ENCODE data around the gene GRM8. TPM values are rescaled to one million over a fixed set of nuclear protein-coding genes. Genes with fewer than 3 reads are reported as not detected.

GRM8 gene
- total RNA-seq, 2 experiments from 2014 or later = not detected

GRCh38 chr7:126818393-126819196 is 434.1 kb downstream of the GRM8 start:
- DNase-seq = no peak
- no peaks in the 10 kb centered on the region for H3K36me3 Mint-ChIP-seq (ENCODE audit: low read depth)
- no peaks in the 10 kb centered on the region for H3K9me3 Mint-ChIP-seq
- H3K4me1 Mint-ChIP-seq (ENCODE audit: low read depth) = no peaks in the 10 kb centered on the region
- no peak overlapping the region for H3K4me3 Mint-ChIP-seq
- CTCF ChIA-PET = no interaction called here
- H3K27me3 Mint-ChIP-seq (ENCODE audit: low read depth) = peaks cover 6% of the 10 kb centered on the region
- H3K27ac Mint-ChIP-seq = no peak overlapping the region
- intact Hi-C loops (cut with micrococcal nuclease) = no loop called here

DNA sequence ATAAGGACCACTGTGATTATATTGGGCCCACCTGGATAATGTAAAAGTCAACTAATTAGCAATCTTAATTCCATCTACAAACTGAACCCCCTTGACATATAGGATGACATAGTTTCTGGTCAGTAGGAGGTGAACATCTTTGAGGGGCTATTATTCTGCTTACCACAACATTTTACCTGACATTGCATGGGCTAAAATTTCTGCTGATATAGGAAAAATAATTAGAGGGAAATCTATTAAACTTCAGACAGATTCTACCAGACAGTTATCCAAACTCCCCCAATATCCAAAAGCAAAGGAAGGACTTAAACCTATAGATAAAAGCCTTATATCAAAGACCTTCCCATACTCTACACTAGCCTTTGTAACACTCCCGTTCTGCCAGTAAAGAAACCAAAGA is 443.6 kb downstream of the GRM8 start:
- H3K4me3 Mint-ChIP-seq = no peak overlapping the region
- no peaks in the 10 kb centered on the region for H3K4me1 Mint-ChIP-seq (ENCODE audit: low read depth)
- no peaks in the 10 kb centered on the region for H3K36me3 Mint-ChIP-seq (ENCODE audit: low read depth)
- intact Hi-C loops (cut with micrococcal nuclease) = loop anchor here (10.0 kb wide), 2 partner anchors 256 to 1396 kb away; no protein-coding TSS in a partner anchor
- H3K27ac Mint-ChIP-seq = no peak overlapping the region
- no peak for DNase-seq
- CTCF ChIA-PET = no interaction called here
- H3K27me3 Mint-ChIP-seq (ENCODE audit: low read depth) = peaks cover 3% of the 10 kb centered on the region
- peaks cover 8% of the 10 kb centered on the region for H3K9me3 Mint-ChIP-seq

GRCh38 chr7:126806614-126807013 is 446.1 kb downstream of the GRM8 start:
- intact Hi-C loops (cut with micrococcal nuclease) = loop anchor here (10.0 kb wide), 2 partner anchors 258 to 1398 kb away; no protein-coding TSS in a partner anchor

DNA sequence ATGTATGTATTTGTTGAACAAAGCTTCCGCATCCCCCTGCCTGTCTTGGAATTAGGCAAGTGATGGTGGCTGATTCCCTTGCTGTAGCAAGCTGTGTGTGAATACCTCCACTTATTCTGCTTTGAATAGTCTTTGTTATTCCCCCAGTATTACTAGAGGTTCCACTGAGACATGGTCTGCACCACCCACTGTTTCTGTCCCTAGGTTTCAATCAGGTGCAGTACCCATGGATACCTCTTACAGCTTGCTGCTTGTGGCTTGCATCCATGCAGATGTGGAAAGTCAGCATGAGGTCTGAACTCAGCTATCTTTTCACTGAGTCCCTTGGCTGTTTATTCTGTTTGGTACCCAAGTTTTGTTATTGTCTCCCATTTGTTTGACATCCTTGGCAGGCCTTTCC is 447.4 kb downstream of the GRM8 start:
- Mint-ChIP-seq H3K4me1 (ENCODE audit: low read depth) (no peaks in the 10 kb centered on the region), H3K36me3 (ENCODE audit: low read depth) (no peaks in the 10 kb centered on the region), H3K9me3 (peaks cover 1% of the 10 kb centered on the region), H3K27me3 (ENCODE audit: low read depth) (peaks cover 3% of the 10 kb centered on the region), H3K27ac (no peak overlapping the region), H3K4me3 (no peak overlapping the region)
- CTCF ChIA-PET = interaction anchor here (0.6 to 0.9 kb wide), 2 partner anchors 16 to 444 kb away, joined by 3 read pairs; no protein-coding TSS in a partner anchor
- intact Hi-C loops (cut with micrococcal nuclease) = loop anchor here (10.0 kb wide), 2 partner anchors 259 to 1399 kb away; no protein-coding TSS in a partner anchor
- no peak for DNase-seq

More at GRCh38 chr7:126806614-126807013, 446.1 kb downstream of the GRM8 start:
- CTCF ChIA-PET = no interaction called here
- Mint-ChIP-seq H3K4me3 (no peak overlapping the region), H3K36me3 (ENCODE audit: low read depth) (no peaks in the 10 kb centered on the region), H3K27me3 (ENCODE audit: low read depth) (peaks cover 3% of the 10 kb centered on the region), H3K27ac (no peak overlapping the region), H3K9me3 (peaks cover 9% of the 10 kb centered on the region), H3K4me1 (ENCODE audit: low read depth) (no peaks in the 10 kb centered on the region)
- no peak for DNase-seq

DNA sequence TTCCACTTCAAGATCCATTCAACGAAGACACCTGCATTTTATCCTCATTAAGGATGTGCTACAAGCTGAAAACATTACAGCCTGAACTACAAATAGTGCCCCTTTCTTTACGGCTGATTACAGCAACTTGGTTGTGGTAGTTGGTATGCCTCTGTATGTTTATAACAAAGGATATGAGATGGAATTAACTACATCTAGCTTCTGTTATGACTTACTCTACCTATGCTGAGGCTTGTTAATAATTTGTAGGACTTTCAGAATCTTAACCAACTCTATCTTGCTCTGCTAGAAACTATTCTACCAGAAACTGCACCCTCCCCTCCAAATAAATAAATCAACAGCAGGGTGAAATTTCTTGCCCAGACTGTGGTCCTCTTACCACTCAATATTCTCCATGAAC is 448.1 kb downstream of the GRM8 start:
- Mint-ChIP-seq H3K4me1 (ENCODE audit: low read depth) (no peaks in the 10 kb centered on the region), H3K36me3 (ENCODE audit: low read depth) (no peaks in the 10 kb centered on the region), H3K9me3 (peaks cover 1% of the 10 kb centered on the region), H3K4me3 (no peak overlapping the region), H3K27me3 (ENCODE audit: low read depth) (peaks cover 5% of the 10 kb centered on the region), H3K27ac (no peak overlapping the region)
- no peak for DNase-seq
- intact Hi-C loops (cut with micrococcal nuclease) = loop anchor here (5.0 to 10.0 kb wide), 5 partner anchors 98 to 1400 kb away; no protein-coding TSS in a partner anchor
- CTCF ChIA-PET = interaction anchor here (0.5 to 0.9 kb wide), 4 partner anchors 15 to 495 kb away, joined by 3 read pairs; no protein-coding TSS in a partner anchor

DNA sequence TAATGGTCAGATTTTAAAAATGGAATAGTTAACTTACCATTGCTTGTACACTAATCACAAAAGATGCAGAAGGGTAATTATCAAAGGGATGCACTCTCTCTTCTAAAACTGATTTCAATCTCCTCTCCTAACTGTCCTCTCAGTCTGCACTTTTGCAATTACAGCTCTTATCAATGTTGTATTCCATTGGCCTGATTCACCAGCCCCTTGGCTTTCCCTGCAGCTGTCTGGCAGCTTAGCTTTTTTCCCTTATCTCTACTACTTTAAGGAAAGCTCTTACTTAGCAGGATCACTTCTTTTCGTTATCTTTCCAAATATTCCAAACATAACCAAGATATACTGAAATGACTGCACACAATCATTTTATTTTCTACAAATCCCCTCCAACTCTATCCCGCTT is 448.8 kb downstream of the GRM8 start:
- intact Hi-C loops (cut with micrococcal nuclease) = loop anchor here (1.0 to 10.0 kb wide), 9 partner anchors 98 to 1401 kb away; no protein-coding TSS in a partner anchor
- H3K27me3 Mint-ChIP-seq (ENCODE audit: low read depth) = peaks cover 3% of the 10 kb centered on the region
- H3K36me3 Mint-ChIP-seq (ENCODE audit: low read depth) = no peaks in the 10 kb centered on the region
- H3K27ac Mint-ChIP-seq = no peak overlapping the region
- no peak overlapping the region for H3K4me3 Mint-ChIP-seq
- H3K4me1 Mint-ChIP-seq (ENCODE audit: low read depth) = no peaks in the 10 kb centered on the region
- DNase-seq = no peak
- CTCF ChIA-PET = interaction anchor here (0.6 to 1.2 kb wide), 4 partner anchors 303 to 550 kb away, joined by 3 to 4 read pairs (median 3); no protein-coding TSS in a partner anchor
- H3K9me3 Mint-ChIP-seq = peaks cover 1% of the 10 kb centered on the region

GRCh38 chr7:126803060-126803665 is 449.6 kb downstream of the GRM8 start:
- intact Hi-C loops (cut with micrococcal nuclease) = loop anchor here (1.0 to 10.0 kb wide), 9 partner anchors 99 to 1402 kb away; no protein-coding TSS in a partner anchor

DNA sequence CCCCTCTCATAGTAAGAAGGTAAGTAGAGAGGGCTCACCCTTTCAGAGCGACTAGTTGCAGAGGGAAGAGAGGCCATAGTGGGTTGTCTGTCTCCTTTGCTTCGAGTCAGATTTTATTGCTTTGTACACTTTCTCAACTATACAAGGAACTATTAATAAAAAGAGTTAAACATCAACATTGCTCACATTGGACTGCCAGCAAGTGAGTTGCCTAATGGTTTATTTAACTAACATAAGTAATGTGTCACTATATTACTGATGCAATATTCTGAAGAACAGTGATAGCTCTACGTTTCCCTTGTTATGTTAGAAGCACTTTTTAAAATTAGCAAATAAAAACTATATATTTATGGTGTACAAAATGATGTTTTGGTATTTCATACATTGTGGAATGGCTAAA is 451.0 kb downstream of the GRM8 start:
- no peak for DNase-seq
- CTCF ChIA-PET = interaction anchor here (1.0 to 2.8 kb wide), 3 partner anchors 11 to 452 kb away, joined by 3 to 8 read pairs (median 7); no protein-coding TSS in a partner anchor

More at GRCh38 chr7:126803060-126803665, 449.6 kb downstream of the GRM8 start:
- no peaks in the 10 kb centered on the region for H3K36me3 Mint-ChIP-seq (ENCODE audit: low read depth)
- no peak overlapping the region for H3K4me3 Mint-ChIP-seq
- H3K9me3 Mint-ChIP-seq = peaks cover 1% of the 10 kb centered on the region
- peaks cover 3% of the 10 kb centered on the region for H3K27me3 Mint-ChIP-seq (ENCODE audit: low read depth)
- CTCF ChIA-PET = interaction anchor here (0.6 to 2.8 kb wide), 10 partner anchors 93 to 549 kb away, joined by 3 to 8 read pairs (median 3); no protein-coding TSS in a partner anchor
- peak; percentile 51 for DNase-seq
- no peaks in the 10 kb centered on the region for H3K4me1 Mint-ChIP-seq (ENCODE audit: low read depth)
- H3K27ac Mint-ChIP-seq = no peak overlapping the region

GRCh38 chr7:126799541-126799940 is 453.2 kb downstream of the GRM8 start:
- no peaks in the 10 kb centered on the region for H3K4me1 Mint-ChIP-seq (ENCODE audit: low read depth)
- no peak overlapping the region for H3K4me3 Mint-ChIP-seq
- H3K36me3 Mint-ChIP-seq (ENCODE audit: low read depth) = no peaks in the 10 kb centered on the region
- intact Hi-C loops (cut with micrococcal nuclease) = no loop called here
- DNase-seq = no peak
- H3K27ac Mint-ChIP-seq = no peak overlapping the region
- peaks cover 1% of the 10 kb centered on the region for H3K9me3 Mint-ChIP-seq
- peaks cover 3% of the 10 kb centered on the region for H3K27me3 Mint-ChIP-seq (ENCODE audit: low read depth)
- CTCF ChIA-PET = interaction anchor here (0.5 kb wide), 1 partner anchor 15 kb away, joined by 3 read pairs; no protein-coding TSS in a partner anchor

More for the DNA sequence above, 451.0 kb downstream of the GRM8 start:
- H3K27ac Mint-ChIP-seq = no peak overlapping the region
- no peaks in the 10 kb centered on the region for H3K36me3 Mint-ChIP-seq (ENCODE audit: low read depth)
- H3K9me3 Mint-ChIP-seq = peaks cover 1% of the 10 kb centered on the region
- H3K4me3 Mint-ChIP-seq = no peak overlapping the region
- intact Hi-C loops (cut with micrococcal nuclease) = loop anchor here (2.0 to 10.0 kb wide), 6 partner anchors 101 to 1403 kb away; no protein-coding TSS in a partner anchor
- no peaks in the 10 kb centered on the region for H3K4me1 Mint-ChIP-seq (ENCODE audit: low read depth)
- peaks cover 3% of the 10 kb centered on the region for H3K27me3 Mint-ChIP-seq (ENCODE audit: low read depth)

DNA sequence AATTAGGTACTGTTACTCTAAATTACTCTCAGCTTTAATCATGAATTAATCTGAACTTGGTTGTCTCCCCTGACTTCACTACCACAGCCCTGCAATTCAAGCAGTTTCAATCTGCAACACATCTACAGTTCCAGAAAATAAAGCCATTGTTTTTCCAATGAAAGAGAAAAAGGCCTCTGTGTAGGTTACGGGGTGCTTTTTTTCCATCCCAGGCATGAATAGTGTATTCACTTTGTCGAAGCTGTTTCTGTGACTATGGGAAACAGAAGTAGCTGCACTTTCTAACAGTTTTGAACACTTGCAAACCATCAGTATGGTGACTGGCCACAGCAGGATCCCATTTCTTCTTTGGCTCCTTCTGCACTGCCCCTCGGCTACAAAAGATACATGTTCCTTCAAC is 460.2 kb downstream of the GRM8 start:
- peaks cover 2% of the 10 kb centered on the region for H3K27me3 Mint-ChIP-seq (ENCODE audit: low read depth)
- H3K4me1 Mint-ChIP-seq (ENCODE audit: low read depth) = no peaks in the 10 kb centered on the region
- no peaks in the 10 kb centered on the region for H3K36me3 Mint-ChIP-seq (ENCODE audit: low read depth)
- H3K9me3 Mint-ChIP-seq = no peaks in the 10 kb centered on the region
- no peak for DNase-seq
- CTCF ChIA-PET = no interaction called here
- H3K4me3 Mint-ChIP-seq = no peak overlapping the region
- H3K27ac Mint-ChIP-seq = no peak overlapping the region
- intact Hi-C loops (cut with micrococcal nuclease) = no loop called here

GRCh38 chr7:126791306-126791705 is 461.4 kb downstream of the GRM8 start:
- H3K9me3 Mint-ChIP-seq = no peaks in the 10 kb centered on the region

DNA sequence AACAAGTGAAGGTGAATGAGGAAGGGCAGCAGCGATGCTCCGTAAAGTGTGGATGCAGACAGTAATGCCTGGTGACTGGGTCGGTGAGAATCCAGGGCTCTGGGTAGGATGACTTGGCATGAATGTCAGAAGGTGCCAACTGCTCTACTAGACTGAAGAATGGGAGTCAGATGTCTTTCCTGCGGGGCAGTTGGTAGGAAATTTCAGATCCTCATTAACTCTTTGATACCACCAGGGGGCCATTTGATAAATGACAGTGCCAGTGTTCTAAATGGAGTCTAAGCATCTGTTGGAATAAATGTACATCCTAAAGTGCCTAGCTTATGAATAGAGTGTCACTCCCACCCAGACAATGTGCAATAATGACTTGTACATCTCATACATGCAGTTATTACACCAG is 462.0 kb downstream of the GRM8 start:
- CTCF ChIA-PET = no interaction called here
- Mint-ChIP-seq H3K36me3 (ENCODE audit: low read depth) (no peaks in the 10 kb centered on the region), H3K27me3 (ENCODE audit: low read depth) (no peaks in the 10 kb centered on the region), H3K9me3 (no peaks in the 10 kb centered on the region), H3K4me1 (ENCODE audit: low read depth) (no peaks in the 10 kb centered on the region), H3K4me3 (no peak overlapping the region), H3K27ac (no peak overlapping the region)
- no peak for DNase-seq
- intact Hi-C loops (cut with micrococcal nuclease) = no loop called here

More at GRCh38 chr7:126791306-126791705, 461.4 kb downstream of the GRM8 start:
- CTCF ChIA-PET = no interaction called here
- DNase-seq = no peak
- Mint-ChIP-seq H3K4me1 (ENCODE audit: low read depth) (no peaks in the 10 kb centered on the region), H3K4me3 (no peak overlapping the region), H3K27me3 (ENCODE audit: low read depth) (peaks cover 2% of the 10 kb centered on the region), H3K27ac (no peak overlapping the region), H3K36me3 (ENCODE audit: low read depth) (no peaks in the 10 kb centered on the region)
- intact Hi-C loops (cut with micrococcal nuclease) = no loop called here
